GM12878 (cell line): ENCODE measurements around the gene SLC41A1.

Experiments used
- BRCA1 ChIP-seq: IDR thresholded peaks from 2 replicates; pipeline ENCODE4 v1.6.1; 2011; ENCODE audit warnings: low read depth, low read length, improper control_type of control experiment
- CTCF ChIP-seq, 3 experiments: IDR thresholded peaks in 2 of 3; conservative IDR thresholded peaks in 1 of 3; 2 replicates each; pipeline ENCODE4 v1.5.1; 2011; ENCODE audit warnings: low read depth in 3 of 3, low read length in 3 of 3, mild to moderate bottlenecking in 3 of 3, control low read depth in 2 of 3, moderate library complexity in 2 of 3, inconsistent platforms in 1 of 3, mixed read lengths in 1 of 3; ENCODE audit not compliant: control insufficient read depth in 2 of 3, insufficient read depth in 1 of 3; ENCODE audit errors: extremely low read depth in 1 of 3
- EP300 ChIP-seq, 2 experiments: fragments of 150-350 bp in 1 of 2; IDR thresholded peaks; 2 replicates each; pipeline ENCODE4 v1.6.1; 2011 to 2012; ENCODE audit warnings: low read depth in 2 of 2, low read length in 2 of 2, borderline replicate concordance in 1 of 2, improper control_type of control experiment in 1 of 2, inconsistent platforms in 1 of 2; ENCODE audit not compliant: control insufficient read depth in 1 of 2
- EZH2 ChIP-seq: IDR thresholded peaks from 2 replicates; pipeline ENCODE4 v1.6.1; 2012; ENCODE audit warnings: low read depth, mild to moderate bottlenecking, control low read depth, inconsistent platforms, low read length, borderline replicate concordance; ENCODE audit not compliant: control insufficient read depth
- FOXK2 ChIP-seq: fragments of 450-650 bp; IDR thresholded peaks from 2 replicates; pipeline ENCODE4 v1.6.1; 2017; ENCODE audit warnings: mild to moderate bottlenecking, moderate library complexity
- NFIC ChIP-seq: IDR thresholded peaks from 2 replicates; pipeline ENCODE4 v1.6.1; 2012; ENCODE audit warnings: low read depth, mild to moderate bottlenecking, inconsistent platforms, low read length, moderate library complexity
- POLR2A ChIP-seq: IDR thresholded peaks from 2 replicates; pipeline ENCODE4 v1.6.1; 2011; ENCODE audit warnings: low read depth, mild to moderate bottlenecking, low read length
- POLR2AphosphoS5 ChIP-seq: IDR thresholded peaks from 2 replicates; pipeline ENCODE4 v1.6.1; 2011; ENCODE audit warnings: mild to moderate bottlenecking, low read length, inconsistent platforms
- RAD51 ChIP-seq: fragments of 450-650 bp; IDR thresholded peaks from 2 replicates; pipeline ENCODE4 v1.6.1; 2016; ENCODE audit warnings: moderate library complexity, mild to moderate bottlenecking, inconsistent platforms
- TCF3 ChIP-seq: IDR thresholded peaks from 2 replicates; pipeline ENCODE4 v1.6.1; 2012; ENCODE audit warnings: low read depth, mild to moderate bottlenecking, low read length, borderline replicate concordance; ENCODE audit not compliant: insufficient read depth
- ZNF274 ChIP-seq: IDR thresholded peaks from one replicate; pipeline ENCODE4 v1.8.0; 2011; ENCODE audit not compliant: insufficient read length, insufficient read depth
- TF ChIP-seq, protein P1 (sequence below): fragments of 450-650 bp; IDR thresholded peaks from 2 replicates; pipeline ENCODE4 v1.6.1; 2017; ENCODE audit warnings: mild to moderate bottlenecking, low read depth, inconsistent platforms; ENCODE audit not compliant: poor library complexity, severe bottlenecking
- TF ChIP-seq, protein P2 (sequence below): fragments of 450-650 bp; formaldehyde crosslinking; IDR thresholded peaks from 2 replicates; pipeline ENCODE4 v1.4.0; 2022; ENCODE audit warnings: mild to moderate bottlenecking, moderate library complexity

DNA sequence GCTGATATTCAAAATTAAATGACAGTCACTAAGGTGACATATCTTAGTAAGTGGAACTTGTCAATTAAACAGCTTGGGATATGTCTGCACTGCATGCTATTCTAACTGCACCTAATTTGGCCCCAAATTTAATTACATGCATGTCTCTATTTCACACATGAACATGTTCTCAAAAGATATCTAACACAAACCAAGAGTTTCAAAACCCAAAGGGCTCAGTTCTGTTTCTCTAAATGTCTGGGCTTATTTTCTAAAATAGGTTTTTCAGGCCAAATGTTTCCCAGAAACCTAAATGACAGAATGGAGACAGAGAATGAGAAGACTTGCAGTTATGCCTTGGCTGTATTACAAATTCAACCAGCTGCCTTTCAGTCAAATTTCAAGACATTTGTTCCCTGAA lies 49.0 kb downstream of the SLC41A1 start:
- TF ChIP-seq EZH2 (no peak), EP300 (IDR thresholded peaks at IDR 0.05; ENCODE audit: borderline replicate concordance in 1 of 2, control insufficient read depth in 1 of 2, low read depth in 2 of 2, low read length in 2 of 2) (no peak), CTCF (IDR thresholded peaks at IDR 0.05 in 2 of 3, conservative IDR thresholded peaks at IDR 0.05 in 1 of 3; ENCODE audit: control insufficient read depth in 2 of 3, extremely low read depth in 1 of 3, insufficient read depth in 1 of 3, low read depth in 3 of 3, low read length in 3 of 3) (no peak), POLR2AphosphoS5 (no peak), TCF3 (no peak), FOXK2 (no peak), RAD51 (no peak), ZNF274 (no peak), NFIC (peak; percentile 76), POLR2A (no peak), BRCA1 (no peak)
- TF ChIP-seq, protein P1, sequence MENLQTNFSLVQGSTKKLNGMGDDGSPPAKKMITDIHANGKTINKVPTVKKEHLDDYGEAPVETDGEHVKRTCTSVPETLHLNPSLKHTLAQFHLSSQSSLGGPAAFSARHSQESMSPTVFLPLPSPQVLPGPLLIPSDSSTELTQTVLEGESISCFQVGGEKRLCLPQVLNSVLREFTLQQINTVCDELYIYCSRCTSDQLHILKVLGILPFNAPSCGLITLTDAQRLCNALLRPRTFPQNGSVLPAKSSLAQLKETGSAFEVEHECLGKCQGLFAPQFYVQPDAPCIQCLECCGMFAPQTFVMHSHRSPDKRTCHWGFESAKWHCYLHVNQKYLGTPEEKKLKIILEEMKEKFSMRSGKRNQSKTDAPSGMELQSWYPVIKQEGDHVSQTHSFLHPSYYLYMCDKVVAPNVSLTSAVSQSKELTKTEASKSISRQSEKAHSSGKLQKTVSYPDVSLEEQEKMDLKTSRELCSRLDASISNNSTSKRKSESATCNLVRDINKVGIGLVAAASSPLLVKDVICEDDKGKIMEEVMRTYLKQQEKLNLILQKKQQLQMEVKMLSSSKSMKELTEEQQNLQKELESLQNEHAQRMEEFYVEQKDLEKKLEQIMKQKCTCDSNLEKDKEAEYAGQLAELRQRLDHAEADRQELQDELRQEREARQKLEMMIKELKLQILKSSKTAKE = no peak
- TF ChIP-seq, protein P2, sequence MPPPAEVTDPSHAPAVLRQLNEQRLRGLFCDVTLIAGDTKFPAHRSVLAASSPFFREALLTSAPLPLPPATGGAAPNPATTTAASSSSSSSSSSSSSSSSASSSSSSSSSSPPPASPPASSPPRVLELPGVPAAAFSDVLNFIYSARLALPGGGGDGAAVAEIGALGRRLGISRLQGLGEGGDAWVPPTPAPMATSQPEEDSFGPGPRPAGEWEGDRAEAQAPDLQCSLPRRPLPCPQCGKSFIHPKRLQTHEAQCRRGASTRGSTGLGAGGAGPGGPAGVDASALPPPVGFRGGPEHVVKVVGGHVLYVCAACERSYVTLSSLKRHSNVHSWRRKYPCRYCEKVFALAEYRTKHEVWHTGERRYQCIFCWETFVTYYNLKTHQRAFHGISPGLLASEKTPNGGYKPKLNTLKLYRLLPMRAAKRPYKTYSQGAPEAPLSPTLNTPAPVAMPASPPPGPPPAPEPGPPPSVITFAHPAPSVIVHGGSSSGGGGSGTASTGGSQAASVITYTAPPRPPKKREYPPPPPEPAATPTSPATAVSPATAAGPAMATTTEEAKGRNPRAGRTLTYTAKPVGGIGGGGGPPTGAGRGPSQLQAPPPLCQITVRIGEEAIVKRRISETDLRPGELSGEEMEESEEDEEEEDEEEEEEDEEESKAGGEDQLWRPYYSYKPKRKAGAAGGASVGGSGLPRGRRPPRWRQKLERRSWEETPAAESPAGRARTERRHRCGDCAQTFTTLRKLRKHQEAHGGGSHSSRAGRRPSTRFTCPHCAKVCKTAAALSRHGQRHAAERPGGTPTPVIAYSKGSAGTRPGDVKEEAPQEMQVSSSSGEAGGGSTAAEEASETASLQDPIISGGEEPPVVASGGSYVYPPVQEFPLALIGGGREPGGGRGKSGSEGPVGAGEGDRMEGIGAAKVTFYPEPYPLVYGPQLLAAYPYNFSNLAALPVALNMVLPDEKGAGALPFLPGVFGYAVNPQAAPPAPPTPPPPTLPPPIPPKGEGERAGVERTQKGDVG = no peak
